Stimulated activated CD8-positive, alpha-beta memory T cell treated with anti-CD3 and anti-CD28 coated beads, Interleukin-2, amount 100 ng/mL, for 48 hours (primary cell): ENCODE measurements around the gene LRP2.
"Not testable (repeated sequence)": the region's sequence is repeated elsewhere in the genome, so short reads cannot be mapped to it uniquely, and the experiment has no call there.

Experiments used
- DNase-seq, 2 donors: peaks; one replicate each; pipeline ENCODE4 v3.0.0-alpha.2; 2020; ENCODE audit warnings: low read depth in 2 of 2

The LRP2 gene

GRCh38 chr2:169175112-169175511 lies 187.2 kb downstream of the LRP2 start:
- no peak for DNase-seq

- no peak for DNase-seq
Observed at GRCh38 chr2:169173876-169174275, 188.5 kb downstream of the LRP2 start.

- no peak for DNase-seq
Observed at GRCh38 chr2:169172914-169173313, 189.4 kb downstream of the LRP2 start.

- DNase-seq = no peak
Observed at GRCh38 chr2:169172151-169172735, 190.1 kb downstream of the LRP2 start.

- no peak for DNase-seq
Observed at GRCh38 chr2:169165791-169166190, 196.5 kb downstream of the LRP2 start.

- DNase-seq = no peak
Observed at GRCh38 chr2:169164311-169164710, 198.0 kb downstream of the LRP2 start.

GRCh38 chr2:169162613-169163012 lies 199.7 kb downstream of the LRP2 start:
- no peak for DNase-seq

- no peak for DNase-seq
Observed at GRCh38 chr2:169160926-169161481, 201.3 kb downstream of the LRP2 start.

- DNase-seq = no peak
Observed at GRCh38 chr2:169159686-169160085, 202.6 kb downstream of the LRP2 start.

GRCh38 chr2:169158874-169159273 lies 203.5 kb downstream of the LRP2 start:
- DNase-seq = no peak

GRCh38 chr2:169146220-169146619 lies 216.1 kb downstream of the LRP2 start:
- DNase-seq = no peak

- no peak for DNase-seq
Observed at GRCh38 chr2:169143998-169144397, 218.3 kb downstream of the LRP2 start.

- DNase-seq = peak; percentile 12 to 41
Observed at GRCh38 chr2:169141713-169142352, 220.5 kb downstream of the LRP2 start.

GRCh38 chr2:169139993-169140767 lies 222.2 kb downstream of the LRP2 start:
- DNase-seq = no peak

- no peak for DNase-seq
Observed at GRCh38 chr2:169139145-169139544, 223.2 kb downstream of the LRP2 start.

- DNase-seq = no peak
Observed at GRCh38 chr2:169137924-169138323, 224.4 kb downstream of the LRP2 start.

GRCh38 chr2:169136885-169137534 lies 225.3 kb downstream of the LRP2 start:
- no peak for DNase-seq

GRCh38 chr2:169136428-169136827 lies 225.9 kb downstream of the LRP2 start:
- not testable (repeated sequence) for DNase-seq

- not testable (repeated sequence) for DNase-seq
Observed at GRCh38 chr2:169134272-169134671, 228.1 kb downstream of the LRP2 start.

- no peak for DNase-seq
Observed at GRCh38 chr2:169131587-169132512, 230.5 kb downstream of the LRP2 start.

- no peak for DNase-seq
Observed at GRCh38 chr2:169129703-169130243, 232.6 kb downstream of the LRP2 start.
